Esophagus squamous epithelium (tissue), 4 donors: ENCODE data around the gene TMEM163.

Experiments
- POLR2A ChIP-seq, 4 donors: fragments of 450-650 bp; IDR thresholded peaks; one replicate each; pipeline ENCODE4 v1.6.1; 2017; ENCODE audit warnings: antibody characterized with exemption in 4 of 4, mild to moderate bottlenecking in 4 of 4, moderate library complexity in 3 of 4
- TF ChIP-seq, protein P1 (sequence below), 6 experiments: fragments of 450-650 bp in 4 of 6; fragments of 200-600 bp in 2 of 6; sonication (generic) in 2 of 6; IDR thresholded peaks; one replicate each; pipeline ENCODE4 v1.5.1; 2016 to 2019; ENCODE audit warnings: antibody characterized with exemption in 6 of 6, mild to moderate bottlenecking in 4 of 6, moderate library complexity in 4 of 6

- TF ChIP-seq, protein P1, sequence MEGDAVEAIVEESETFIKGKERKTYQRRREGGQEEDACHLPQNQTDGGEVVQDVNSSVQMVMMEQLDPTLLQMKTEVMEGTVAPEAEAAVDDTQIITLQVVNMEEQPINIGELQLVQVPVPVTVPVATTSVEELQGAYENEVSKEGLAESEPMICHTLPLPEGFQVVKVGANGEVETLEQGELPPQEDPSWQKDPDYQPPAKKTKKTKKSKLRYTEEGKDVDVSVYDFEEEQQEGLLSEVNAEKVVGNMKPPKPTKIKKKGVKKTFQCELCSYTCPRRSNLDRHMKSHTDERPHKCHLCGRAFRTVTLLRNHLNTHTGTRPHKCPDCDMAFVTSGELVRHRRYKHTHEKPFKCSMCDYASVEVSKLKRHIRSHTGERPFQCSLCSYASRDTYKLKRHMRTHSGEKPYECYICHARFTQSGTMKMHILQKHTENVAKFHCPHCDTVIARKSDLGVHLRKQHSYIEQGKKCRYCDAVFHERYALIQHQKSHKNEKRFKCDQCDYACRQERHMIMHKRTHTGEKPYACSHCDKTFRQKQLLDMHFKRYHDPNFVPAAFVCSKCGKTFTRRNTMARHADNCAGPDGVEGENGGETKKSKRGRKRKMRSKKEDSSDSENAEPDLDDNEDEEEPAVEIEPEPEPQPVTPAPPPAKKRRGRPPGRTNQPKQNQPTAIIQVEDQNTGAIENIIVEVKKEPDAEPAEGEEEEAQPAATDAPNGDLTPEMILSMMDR (IDR thresholded peaks at IDR 0.05): no peak
- no peak for TF ChIP-seq POLR2A (IDR thresholded peaks at IDR 0.05)
Observed at GRCh38 chr2:134413430-134413829, 305.4 kb downstream of the TMEM163 start.
